Immature natural killer cell (primary cell): ENCODE measurements around the gene AMMECR1L. TPM values are rescaled to one million over a fixed set of nuclear protein-coding genes. Genes with fewer than 3 reads are reported as not detected.
"Not testable (repeated sequence)": the region's sequence is repeated elsewhere in the genome, so short reads cannot be mapped to it uniquely, and the experiment has no call there.

Source experiments
- DNase-seq, 3 donors: peaks; one replicate each; pipeline ENCODE4 v3.0.0; 2022; ENCODE audit warnings: mixed read lengths in 1 of 3
- H3K27ac Mint-ChIP-seq, 6 donors: one replicate each; pipeline ENCODE4 v1.8.0; 2020; ENCODE audit warnings: mixed read lengths in 6 of 6, mild to moderate bottlenecking in 5 of 6, inconsistent platforms in 4 of 6, moderate library complexity in 3 of 6
- H3K27me3 Mint-ChIP-seq, 3 donors: one replicate each; pipeline ENCODE4 v1.8.0; 2020 to 2021; ENCODE audit warnings: low read depth in 3 of 3, mild to moderate bottlenecking in 3 of 3, mixed read lengths in 3 of 3, moderate library complexity in 3 of 3, inconsistent platforms in 1 of 3
- H3K36me3 Mint-ChIP-seq, 3 donors: one replicate each; pipeline ENCODE4 v1.8.0; 2020; ENCODE audit warnings: mixed read lengths in 3 of 3, inconsistent platforms in 2 of 3, mild to moderate bottlenecking in 2 of 3
- H3K4me1 Mint-ChIP-seq, 2 donors: one replicate each; pipeline ENCODE4 v1.8.0; 2020; ENCODE audit warnings: inconsistent platforms in 2 of 2, mild to moderate bottlenecking in 2 of 2, mixed read lengths in 2 of 2, moderate library complexity in 1 of 2
- H3K4me3 Mint-ChIP-seq, 5 donors: one replicate each; pipeline ENCODE4 v1.8.0; 2020; ENCODE audit warnings: mild to moderate bottlenecking in 5 of 5, mixed read lengths in 5 of 5, inconsistent platforms in 3 of 5, moderate library complexity in 3 of 5
- H3K9me3 Mint-ChIP-seq, 6 donors: one replicate each; pipeline ENCODE4 v1.8.0; 2020; ENCODE audit warnings: mild to moderate bottlenecking in 6 of 6, mixed read lengths in 6 of 6, inconsistent platforms in 4 of 6, moderate library complexity in 3 of 6
- polyA plus RNA-seq, 3 donors: library from polyadenylated mRNA; unstranded; fragments of 300-500 nt; fragmentation: Illumina TruSeq; gene quantifications; one replicate each; pipeline ENCODE4 v1.2.3, GENCODE V29; 2021

AMMECR1L gene
- polyA plus RNA-seq, 3 donors from 2014 or later, result 2.7 to 7.8 (median 4.2) TPM

- H3K36me3 Mint-ChIP-seq, result no peaks in the 10 kb centered on the region
- no peak overlapping the region for H3K27ac Mint-ChIP-seq
- peaks cover 0 to 2% (median 0%) of the 10 kb centered on the region in 3 donors for H3K27me3 Mint-ChIP-seq
- DNase-seq, result no peak
- H3K9me3 Mint-ChIP-seq, result no peaks in the 10 kb centered on the region
- H3K4me1 Mint-ChIP-seq, result no peaks in the 10 kb centered on the region
- no peak overlapping the region for H3K4me3 Mint-ChIP-seq
These were observed 11.9 kb upstream of the AMMECR1L start for GRCh38 chr2:127897531-127898211.

DNA sequence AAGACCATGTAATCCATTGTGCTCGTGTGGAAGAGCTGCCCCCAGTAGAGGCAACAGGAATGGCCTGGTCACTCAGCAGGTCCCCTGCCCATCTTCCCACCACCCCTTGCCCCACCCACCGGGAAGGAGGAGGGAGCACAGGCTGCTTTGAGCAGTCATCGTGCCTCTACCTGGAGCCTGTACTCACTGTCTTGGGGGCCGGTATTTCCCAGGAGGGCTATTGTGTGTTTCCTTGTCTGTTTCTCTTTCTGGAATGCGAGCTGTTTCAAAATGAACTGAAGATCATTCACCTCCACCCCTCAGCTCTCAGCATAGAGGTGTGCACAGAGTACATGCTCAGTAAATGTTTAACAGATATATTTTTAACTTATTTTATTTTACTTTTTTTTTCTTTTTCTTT lies 7.7 kb upstream of the AMMECR1L start:
- Mint-ChIP-seq H3K27ac (no peak overlapping the region), H3K27me3 (peaks cover 0 to 3% (median 2%) of the 10 kb centered on the region in 3 donors), H3K9me3 (no peaks in the 10 kb centered on the region), H3K36me3 (peaks cover 0 to 8% (median 3%) of the 10 kb centered on the region in 3 donors), H3K4me3 (no peak overlapping the region), H3K4me1 (no peaks in the 10 kb centered on the region)
- no peak for DNase-seq

DNA sequence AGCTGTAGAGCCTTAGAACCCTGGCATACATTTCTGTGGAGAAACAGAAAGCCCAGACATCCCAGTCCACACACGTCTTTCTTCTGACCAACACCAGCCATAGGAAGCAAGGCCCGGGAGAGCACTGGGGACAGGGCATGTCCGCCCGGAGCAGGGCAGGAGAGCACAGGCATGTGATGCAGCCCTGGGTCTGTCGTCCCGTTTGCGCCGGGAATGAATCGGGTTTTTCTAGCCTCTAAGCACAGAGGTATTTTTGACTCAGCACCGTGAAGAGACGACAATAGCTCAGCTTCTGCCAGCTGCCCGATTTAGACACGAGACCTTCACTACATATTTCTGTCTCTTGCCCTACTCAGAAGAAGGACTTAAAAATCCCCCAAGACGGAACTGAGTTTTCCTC lies 7.3 kb upstream of the AMMECR1L start:
- Mint-ChIP-seq H3K27ac (no peak overlapping the region), H3K4me3 (no peak overlapping the region), H3K36me3 (peaks cover 0 to 8% (median 3%) of the 10 kb centered on the region in 3 donors), H3K27me3 (peaks cover 0 to 3% (median 2%) of the 10 kb centered on the region in 3 donors), H3K9me3 (no peaks in the 10 kb centered on the region), H3K4me1 (peaks cover 0 to under 1% of the 10 kb centered on the region in 2 donors)
- no peak for DNase-seq

- peaks cover 0 to 3% (median 2%) of the 10 kb centered on the region in 3 donors for H3K27me3 Mint-ChIP-seq
- DNase-seq, result no peak
- H3K27ac Mint-ChIP-seq, result no peak overlapping the region
- H3K4me3 Mint-ChIP-seq, result no peak overlapping the region
- no peaks in the 10 kb centered on the region for H3K9me3 Mint-ChIP-seq
- H3K36me3 Mint-ChIP-seq, result peaks cover 0 to 8% (median 3%) of the 10 kb centered on the region in 3 donors
- peaks cover 4 to 13% of the 10 kb centered on the region in 2 donors for H3K4me1 Mint-ChIP-seq
These were observed 6.1 kb upstream of the AMMECR1L start for GRCh38 chr2:127891811-127892210.

GRCh38 chr2:127890756-127891155 lies 5.0 kb upstream of the AMMECR1L start:
- not testable (repeated sequence) for H3K27me3 Mint-ChIP-seq, H3K36me3 Mint-ChIP-seq, H3K9me3 Mint-ChIP-seq, H3K27ac Mint-ChIP-seq, H3K4me3 Mint-ChIP-seq, DNase-seq
- peaks cover 4 to 14% of the 10 kb centered on the region in 2 donors for H3K4me1 Mint-ChIP-seq

DNA sequence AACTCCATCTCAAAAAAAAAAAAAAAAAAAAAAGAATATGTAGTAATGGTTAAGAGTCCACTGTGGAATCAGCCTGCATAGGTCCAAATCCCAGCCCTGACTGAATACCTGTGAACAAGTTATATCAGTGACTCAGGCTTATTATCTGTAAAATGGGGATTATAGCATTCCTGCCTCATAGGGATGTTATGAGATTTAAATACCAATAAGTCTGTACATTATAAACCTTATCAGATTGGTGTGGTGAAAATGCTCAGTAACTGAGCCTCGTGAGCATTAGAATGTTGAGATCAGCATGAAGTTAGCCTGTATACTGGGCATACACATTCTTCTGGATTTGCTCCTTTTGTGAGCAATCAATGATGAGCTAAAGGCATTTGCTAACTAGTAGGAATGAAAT lies 3.0 kb upstream of the AMMECR1L start:
- H3K27me3 Mint-ChIP-seq, result peaks cover 0 to 6% (median 3%) of the 10 kb centered on the region in 3 donors
- no peak overlapping the region for H3K27ac Mint-ChIP-seq
- peaks cover 0 to 8% (median 3%) of the 10 kb centered on the region in 3 donors for H3K36me3 Mint-ChIP-seq
- no peak for DNase-seq
- no peaks in the 10 kb centered on the region for H3K9me3 Mint-ChIP-seq
- H3K4me3 Mint-ChIP-seq, result no peak overlapping the region
- peaks cover 18 to 27% of the 10 kb centered on the region in 2 donors for H3K4me1 Mint-ChIP-seq

DNA sequence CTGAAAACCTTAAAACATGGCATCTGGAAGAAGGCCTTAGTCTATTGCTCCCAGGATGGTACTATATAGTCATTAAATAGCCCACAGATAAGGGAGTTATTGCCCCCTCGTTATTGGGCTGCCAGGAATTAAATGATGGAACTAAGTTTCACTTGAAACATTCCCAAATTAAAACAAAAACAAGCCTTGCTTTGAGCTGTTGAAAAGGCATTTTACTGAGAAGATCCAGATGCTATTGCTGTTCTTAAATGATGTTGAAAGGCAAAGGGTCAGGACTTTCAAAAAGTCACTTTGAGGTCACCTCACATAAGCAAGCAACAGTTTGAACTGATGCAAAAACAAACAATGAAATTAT lies 2.0 kb upstream of the AMMECR1L start:
- no peak overlapping the region for H3K27ac Mint-ChIP-seq
- H3K9me3 Mint-ChIP-seq, result no peaks in the 10 kb centered on the region
- peaks cover 21 to 32% of the 10 kb centered on the region in 2 donors for H3K4me1 Mint-ChIP-seq
- peaks cover 0 to 6% (median 3%) of the 10 kb centered on the region in 3 donors for H3K27me3 Mint-ChIP-seq
- H3K4me3 Mint-ChIP-seq, result peak overlapping the region in 1 of 5 donors; percentile 84
- DNase-seq, result no peak
- peaks cover 0 to 8% (median 3%) of the 10 kb centered on the region in 3 donors for H3K36me3 Mint-ChIP-seq

- Mint-ChIP-seq H3K27ac (peak overlapping the region; percentile 66 to 92 (median 84)), H3K27me3 (peaks cover 0 to 6% (median 3%) of the 10 kb centered on the region in 3 donors), H3K36me3 (peaks cover 0 to 7% (median 2%) of the 10 kb centered on the region in 3 donors), H3K9me3 (no peaks in the 10 kb centered on the region), H3K4me3 (peak overlapping the region; percentile 77 to 87 (median 84)), H3K4me1 (peaks cover 24 to 35% of the 10 kb centered on the region in 2 donors)
- DNase-seq, result no peak
These were observed 1.5 kb upstream of the AMMECR1L start for GRCh38 chr2:127887082-127887775.

DNA sequence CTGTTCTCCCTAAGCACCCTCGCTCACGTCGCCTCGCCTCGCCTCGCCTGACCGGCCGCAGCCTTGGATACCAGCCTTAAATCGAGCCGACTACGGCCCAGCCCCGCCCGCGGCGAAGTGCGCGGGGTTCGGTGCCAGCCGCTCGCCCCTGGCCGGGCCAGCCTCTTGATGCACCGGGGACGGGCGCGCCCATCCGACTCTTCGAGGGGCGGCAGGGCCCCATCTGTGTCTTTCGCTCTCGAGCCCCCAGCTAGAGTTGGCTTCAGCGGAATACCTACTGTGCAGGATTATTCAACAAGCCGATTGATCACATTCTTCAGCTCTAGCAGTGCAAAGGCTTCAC lies 808 bp upstream of the AMMECR1L start:
- not testable (repeated sequence) for H3K36me3 Mint-ChIP-seq, DNase-seq, H3K27me3 Mint-ChIP-seq, H3K9me3 Mint-ChIP-seq
- Mint-ChIP-seq H3K4me3 (peak overlapping the region; percentile 75 to 87 (median 81)), H3K27ac (peak overlapping the region; percentile 66 to 89 (median 80)), H3K4me1 (peaks cover 24 to 42% of the 10 kb centered on the region in 2 donors)

DNA sequence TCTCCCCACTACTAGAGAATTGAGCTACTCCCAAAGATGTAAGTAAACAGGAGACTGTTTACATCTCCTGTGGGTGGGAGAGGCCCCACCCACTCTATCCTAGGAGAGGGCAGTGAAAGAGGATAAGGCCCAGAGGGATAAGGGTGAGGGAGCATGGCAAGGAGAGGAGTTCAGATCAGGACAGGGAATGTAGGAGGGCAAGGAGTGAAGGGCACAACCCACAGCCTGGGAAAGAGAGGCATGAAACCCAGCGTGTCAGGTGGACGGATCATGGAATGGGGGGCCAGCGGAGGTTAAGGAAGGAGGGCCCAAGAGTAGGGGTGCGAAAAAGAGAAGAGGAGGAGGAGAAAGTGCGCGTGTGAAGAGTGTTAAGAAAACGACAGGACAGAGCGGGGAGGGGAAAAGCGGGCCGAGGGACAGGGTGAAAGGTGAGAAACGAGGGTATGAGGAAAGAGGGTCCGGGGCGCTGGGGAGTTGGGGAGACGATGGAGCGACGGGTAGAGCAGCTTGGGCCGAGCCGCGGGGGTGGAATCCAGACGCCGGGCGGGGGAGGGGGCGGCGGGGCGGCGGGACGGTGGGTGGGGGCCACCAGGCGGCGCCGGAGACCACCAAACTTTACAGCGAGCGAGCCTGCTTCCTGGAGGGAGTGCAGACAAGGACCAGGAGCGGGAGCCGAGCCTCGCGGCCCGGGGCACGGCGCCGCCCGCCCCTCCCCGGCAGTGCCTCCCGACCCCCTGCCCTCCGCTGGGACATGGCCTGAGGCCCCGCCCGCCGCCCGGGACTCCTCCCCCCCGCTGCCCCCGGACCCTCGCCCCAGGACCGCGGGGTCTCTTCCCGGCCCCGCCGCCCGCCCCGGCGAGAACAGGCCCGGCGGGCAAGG lies 655 bp downstream of the AMMECR1L start:
- not testable (repeated sequence) for H3K9me3 Mint-ChIP-seq, H3K36me3 Mint-ChIP-seq, H3K27me3 Mint-ChIP-seq
- peak in 2 of 3 donors; percentile 35 to 41 for DNase-seq
- H3K27ac Mint-ChIP-seq, result peak overlapping the region; percentile 79 to 92 (median 88)
- peaks cover 29 to 52% of the 10 kb centered on the region in 2 donors for H3K4me1 Mint-ChIP-seq
- peak overlapping the region; percentile 85 to 92 (median 88) for H3K4me3 Mint-ChIP-seq

GRCh38 chr2:127884436-127884835 lies 1.3 kb downstream of the AMMECR1L start:
- no peak for DNase-seq
- H3K27ac Mint-ChIP-seq, result peak overlapping the region; percentile 79 to 92 (median 88)
- peaks cover 0 to 3% (median 2%) of the 10 kb centered on the region in 3 donors for H3K27me3 Mint-ChIP-seq
- H3K9me3 Mint-ChIP-seq, result no peaks in the 10 kb centered on the region
- peaks cover 29 to 59% of the 10 kb centered on the region in 2 donors for H3K4me1 Mint-ChIP-seq
- peak overlapping the region; percentile 85 to 92 (median 88) for H3K4me3 Mint-ChIP-seq
- peaks cover 0 to 5% (median 0%) of the 10 kb centered on the region in 3 donors for H3K36me3 Mint-ChIP-seq

- Mint-ChIP-seq H3K27me3 (peaks cover 0 to 3% (median under 1%) of the 10 kb centered on the region in 3 donors), H3K4me1 (peaks cover 34 to 68% of the 10 kb centered on the region in 2 donors), H3K36me3 (no peaks in the 10 kb centered on the region), H3K9me3 (no peaks in the 10 kb centered on the region), H3K27ac (peak overlapping the region in 1 of 6 donors; percentile 11), H3K4me3 (no peak overlapping the region)
- no peak for DNase-seq
These were observed 5.9 kb downstream of the AMMECR1L start for GRCh38 chr2:127879899-127880298.

- H3K9me3 Mint-ChIP-seq, result no peaks in the 10 kb centered on the region
- no peak overlapping the region for H3K4me3 Mint-ChIP-seq
- peaks cover 28 to 70% of the 10 kb centered on the region in 2 donors for H3K4me1 Mint-ChIP-seq
- H3K36me3 Mint-ChIP-seq, result peaks cover 4 to 10% (median 10%) of the 10 kb centered on the region in 3 donors
- no peak overlapping the region for H3K27ac Mint-ChIP-seq
- peaks cover 0 to 4% (median 0%) of the 10 kb centered on the region in 3 donors for H3K27me3 Mint-ChIP-seq
- DNase-seq, result no peak
These were observed 8.1 kb downstream of the AMMECR1L start for GRCh38 chr2:127877626-127878025.
